Inflammatory macrophage treated with lipopolysaccharide for 4 hours (primary cell): ENCODE data around the gene ITGAD.

Experiments used
- DNase-seq: peaks from one replicate; pipeline ENCODE4 v3.0.0-alpha.2; 2020

The ITGAD gene

DNA sequence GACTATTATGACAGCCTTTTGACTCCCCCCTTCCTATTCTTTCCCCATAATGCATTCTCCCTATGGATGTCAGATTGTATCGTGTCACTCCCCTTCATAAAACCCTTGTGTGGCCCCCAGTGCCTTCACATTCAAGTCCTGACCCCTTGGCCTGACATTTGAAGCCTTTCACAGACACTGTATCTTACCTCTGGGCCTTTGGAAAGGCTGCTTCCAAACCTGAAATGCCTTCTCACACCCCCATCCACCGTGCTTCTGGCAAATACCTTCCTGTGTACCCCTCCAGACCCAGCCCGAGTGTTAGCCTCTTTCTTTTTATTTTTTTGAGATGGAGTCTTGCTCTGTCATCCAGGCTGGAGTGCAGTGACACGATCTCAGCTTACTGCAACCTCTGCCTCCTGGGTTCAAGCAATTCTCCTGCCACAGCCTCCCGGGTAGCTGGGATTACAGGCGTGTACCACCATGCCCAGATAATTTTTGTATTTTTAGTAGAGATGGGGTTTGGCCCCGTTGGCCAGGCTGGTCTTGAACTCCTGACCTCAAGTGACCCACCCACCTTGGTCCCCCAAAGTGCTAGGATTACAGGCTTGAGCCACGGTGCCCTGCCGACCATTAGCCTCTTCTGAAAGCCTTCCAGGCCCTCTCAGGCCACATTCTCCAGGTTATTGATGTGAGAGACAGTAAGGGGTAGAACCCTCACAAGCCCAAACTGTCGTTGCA lies 68.2 kb downstream of the ITGAD start:
- DNase-seq: no peak

DNA sequence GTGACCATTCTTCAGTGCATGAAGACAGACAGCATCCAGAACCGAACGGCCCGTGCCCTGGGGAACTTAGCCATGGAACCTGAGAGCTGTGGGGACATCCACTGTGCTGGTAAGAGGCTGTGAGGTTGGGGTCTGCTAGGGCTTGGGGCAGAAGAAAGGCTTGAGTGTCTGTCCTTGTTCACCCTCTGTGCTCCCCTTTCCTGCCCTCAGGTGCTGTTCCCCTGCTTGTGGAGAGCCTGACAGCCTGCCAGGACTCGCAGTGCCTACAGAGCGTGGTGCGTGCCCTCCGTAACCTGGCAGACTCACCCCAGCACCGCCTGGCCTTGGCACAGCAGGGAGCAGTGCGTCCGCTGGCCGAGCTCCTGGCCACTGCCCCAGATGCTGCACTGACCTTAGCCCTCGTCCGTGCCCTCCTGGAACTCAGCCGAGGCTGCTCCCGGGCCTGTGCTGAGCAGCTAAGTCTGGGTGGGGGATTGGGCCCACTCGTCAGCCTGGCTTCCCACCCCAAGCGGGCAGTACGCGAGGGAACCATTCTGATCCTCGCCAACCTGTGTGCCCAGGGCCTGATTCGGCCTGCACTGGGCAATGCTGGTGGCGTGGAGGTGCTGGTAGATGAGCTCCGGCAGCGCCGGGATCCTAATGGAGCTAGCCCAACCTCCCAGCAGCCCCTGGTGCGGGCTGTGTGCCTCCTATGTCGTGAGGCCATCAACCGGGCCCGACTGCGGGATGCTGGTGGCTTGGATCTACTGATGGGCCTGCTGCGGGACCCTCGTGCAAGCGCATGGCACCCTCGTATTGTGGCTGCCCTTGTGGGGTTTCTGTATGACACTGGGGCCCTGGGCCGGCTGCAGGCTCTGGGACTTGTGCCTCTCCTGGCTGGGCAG lies 69.0 kb downstream of the ITGAD start:
- DNase-seq: no peak

DNA sequence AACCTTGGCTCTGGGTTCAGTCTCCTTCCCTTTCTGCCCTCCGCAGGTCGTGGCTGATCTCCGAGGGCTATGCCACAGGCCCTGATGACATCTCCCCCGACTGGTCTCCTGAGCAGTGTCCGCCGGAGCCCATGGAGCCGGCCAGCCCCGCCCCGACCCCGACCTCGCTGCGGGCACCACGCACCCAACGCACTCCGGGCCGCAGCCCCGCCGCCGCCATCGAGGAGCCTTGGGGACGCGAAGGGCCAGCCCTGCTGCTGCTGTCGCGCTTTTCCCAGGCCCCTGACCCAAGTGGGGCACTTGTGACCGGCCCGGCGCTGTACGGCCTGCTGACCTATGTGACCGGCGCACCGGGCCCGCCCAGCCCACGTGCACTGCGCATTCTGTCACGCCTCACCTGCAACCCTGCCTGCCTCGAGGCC lies 71.2 kb downstream of the ITGAD start:
- no peak for DNase-seq

DNA sequence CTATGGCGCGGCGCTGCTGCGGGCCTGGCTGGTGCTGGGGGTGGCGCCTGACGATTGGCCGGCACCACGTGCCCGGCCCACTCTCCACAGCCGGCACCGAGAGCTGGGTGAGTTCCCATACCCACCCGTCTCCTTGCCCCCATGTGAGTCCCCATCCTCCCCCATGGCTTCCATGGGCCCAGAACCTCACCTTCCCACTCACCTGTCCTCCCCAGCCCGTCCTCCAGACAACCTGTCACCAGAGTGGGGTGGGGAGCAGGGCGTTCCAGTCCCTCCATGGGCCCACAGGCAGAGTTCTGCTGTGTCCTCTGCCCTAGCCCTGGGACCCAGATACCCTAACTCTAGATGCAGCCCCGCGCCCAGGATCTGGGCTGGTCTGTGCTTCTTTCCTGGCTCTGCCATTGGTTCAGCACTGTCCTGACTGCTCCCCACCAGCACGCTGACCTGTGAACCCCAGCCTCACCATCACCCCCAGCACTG lies 71.7 kb downstream of the ITGAD start:
- DNase-seq: no peak

DNA sequence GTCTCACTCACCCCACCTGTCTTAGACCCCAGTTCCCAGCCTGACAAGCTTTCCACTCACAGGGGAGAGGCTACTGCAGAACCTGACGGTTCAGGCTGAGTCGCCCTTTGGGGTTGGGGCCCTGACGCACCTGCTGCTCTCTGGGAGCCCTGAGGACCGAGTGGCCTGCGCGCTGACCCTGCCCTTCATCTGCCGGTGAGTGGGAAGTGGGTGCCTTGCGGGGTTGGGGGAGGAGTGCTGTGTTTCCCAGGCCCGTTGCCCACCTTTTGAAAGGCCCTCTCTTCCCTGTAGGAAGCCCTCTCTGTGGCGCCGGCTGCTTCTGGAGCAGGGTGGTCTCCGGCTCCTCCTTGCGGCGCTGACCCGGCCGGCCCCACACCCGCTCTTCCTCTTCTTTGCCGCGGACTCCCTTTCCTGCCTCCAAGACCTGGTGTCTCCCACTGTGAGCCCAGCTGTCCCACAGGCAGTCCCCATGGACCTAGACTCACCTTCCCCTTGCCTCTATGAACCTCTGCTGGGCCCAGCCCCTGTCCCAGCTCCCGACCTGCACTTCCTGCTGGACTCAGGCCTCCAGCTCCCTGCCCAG lies 72.7 kb downstream of the ITGAD start:
- no peak for DNase-seq

DNA sequence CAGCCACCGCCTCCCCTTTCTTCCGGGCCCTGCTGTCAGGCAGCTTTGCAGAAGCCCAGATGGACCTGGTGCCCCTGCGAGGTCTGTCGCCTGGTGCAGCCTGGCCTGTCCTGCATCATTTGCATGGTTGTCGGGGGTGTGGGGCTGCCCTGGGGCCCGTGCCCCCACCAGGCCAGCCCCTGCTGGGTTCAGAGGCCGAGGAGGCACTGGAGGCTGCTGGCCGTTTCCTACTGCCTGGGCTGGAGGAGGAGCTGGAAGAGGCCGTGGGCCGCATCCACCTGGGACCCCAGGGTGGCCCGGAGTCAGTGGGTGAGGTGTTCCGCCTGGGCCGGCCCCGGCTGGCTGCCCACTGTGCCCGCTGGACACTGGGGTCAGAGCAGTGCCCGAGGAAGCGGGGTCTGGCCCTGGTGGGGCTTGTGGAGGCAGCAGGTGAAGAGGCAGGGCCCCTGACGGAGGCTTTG lies 73.3 kb downstream of the ITGAD start:
- no peak for DNase-seq

DNA sequence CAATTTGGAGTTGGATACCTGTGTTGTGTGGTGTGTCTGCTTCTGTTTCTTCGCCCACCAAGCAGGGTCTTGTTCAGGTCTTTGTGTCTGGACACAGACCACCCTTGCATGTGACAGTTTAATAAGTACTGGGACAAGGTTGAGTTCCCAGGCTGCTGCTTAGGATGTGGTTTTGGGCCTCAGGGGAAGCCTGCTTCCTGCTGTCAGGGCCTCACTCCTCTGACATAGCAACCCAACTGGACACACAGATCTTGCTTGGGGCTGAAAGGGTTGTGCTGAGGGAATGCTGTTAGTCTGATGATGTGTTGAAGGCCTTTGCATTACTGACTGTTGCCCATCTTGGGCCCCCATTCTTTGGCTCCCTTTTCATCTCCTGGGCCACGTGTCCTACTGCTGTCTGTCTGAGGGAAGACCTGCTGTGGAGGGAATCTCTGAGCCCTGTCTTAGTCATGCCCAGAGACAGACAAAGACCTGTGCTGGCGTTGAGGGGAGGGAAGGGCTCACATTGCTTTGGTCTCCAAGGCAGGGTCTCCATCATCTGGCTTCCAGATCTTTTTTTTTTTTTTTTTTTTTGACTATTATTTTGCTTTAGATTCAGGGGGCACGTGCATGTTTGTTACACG lies 74.1 kb downstream of the ITGAD start:
- DNase-seq: no peak

DNA sequence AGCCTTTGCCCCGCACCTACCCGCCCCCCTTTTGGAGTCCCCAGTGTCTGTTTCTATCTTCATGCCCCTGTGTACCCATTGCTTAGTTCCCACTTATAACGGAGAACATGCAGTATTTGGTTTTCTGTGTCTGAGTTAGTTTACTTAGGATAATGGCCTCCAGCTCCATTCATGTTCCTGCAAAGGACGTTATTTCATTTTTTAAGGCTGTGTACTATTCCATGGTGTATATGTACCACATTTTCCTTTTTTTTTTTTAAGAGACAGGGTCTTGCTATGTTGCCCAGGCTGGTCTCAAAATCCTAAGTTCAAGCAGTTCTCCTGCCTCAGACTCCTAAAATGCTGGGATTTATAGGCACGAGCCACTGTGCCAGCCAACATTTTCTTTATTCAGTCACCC lies 74.7 kb downstream of the ITGAD start:
- no peak for DNase-seq

DNA sequence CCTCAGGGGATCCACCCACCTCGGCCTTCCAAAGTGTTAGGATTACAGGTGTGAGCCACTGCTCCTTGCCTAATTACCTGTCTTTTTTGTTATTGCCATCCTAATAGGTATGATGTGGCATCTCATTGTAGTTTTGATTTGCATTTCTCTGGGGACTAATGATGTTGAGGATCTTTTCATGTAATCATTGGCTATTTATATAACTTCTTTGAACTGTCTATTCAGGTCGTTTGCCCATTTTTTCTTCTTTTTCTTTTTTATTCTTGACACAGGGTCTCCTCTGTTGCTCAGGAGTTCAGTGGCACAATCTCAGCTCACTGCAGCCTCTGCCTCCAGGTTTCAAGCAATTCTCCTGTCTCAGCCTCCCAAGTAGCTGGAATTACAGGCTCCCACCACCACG lies 77.5 kb downstream of the ITGAD start:
- no peak for DNase-seq

DNA sequence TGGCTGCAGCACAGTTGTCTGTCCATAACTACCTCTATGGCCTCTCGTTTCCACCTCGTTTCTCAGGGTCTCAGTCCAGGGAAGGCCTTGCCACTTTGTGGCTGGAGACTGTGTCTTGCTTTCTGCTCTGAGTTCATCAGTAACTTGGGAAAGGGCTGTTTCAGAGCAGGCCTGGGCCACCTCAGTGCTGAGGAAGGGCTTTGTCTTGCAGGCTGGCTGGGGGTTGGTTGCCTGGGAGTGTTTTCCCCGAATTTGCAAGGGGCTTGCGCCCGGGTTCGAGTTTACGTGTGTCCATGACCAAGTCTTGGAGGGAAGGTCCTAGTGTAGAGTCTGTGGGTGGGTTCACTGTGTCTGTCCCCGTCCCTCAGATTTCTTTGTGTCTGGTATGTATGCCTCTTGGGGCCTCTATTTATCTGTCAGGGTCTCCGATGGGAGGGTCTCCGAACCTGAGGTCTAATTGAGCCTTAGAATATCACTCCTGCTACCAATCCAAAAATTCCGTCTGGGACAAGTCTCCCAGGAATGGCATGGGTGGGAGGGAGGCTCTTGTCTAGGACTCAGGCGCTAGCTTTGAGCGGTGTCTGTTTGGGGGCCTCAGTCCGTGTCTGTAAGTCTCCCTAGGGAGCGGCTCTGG lies 78.2 kb downstream of the ITGAD start:
- DNase-seq: no peak

DNA sequence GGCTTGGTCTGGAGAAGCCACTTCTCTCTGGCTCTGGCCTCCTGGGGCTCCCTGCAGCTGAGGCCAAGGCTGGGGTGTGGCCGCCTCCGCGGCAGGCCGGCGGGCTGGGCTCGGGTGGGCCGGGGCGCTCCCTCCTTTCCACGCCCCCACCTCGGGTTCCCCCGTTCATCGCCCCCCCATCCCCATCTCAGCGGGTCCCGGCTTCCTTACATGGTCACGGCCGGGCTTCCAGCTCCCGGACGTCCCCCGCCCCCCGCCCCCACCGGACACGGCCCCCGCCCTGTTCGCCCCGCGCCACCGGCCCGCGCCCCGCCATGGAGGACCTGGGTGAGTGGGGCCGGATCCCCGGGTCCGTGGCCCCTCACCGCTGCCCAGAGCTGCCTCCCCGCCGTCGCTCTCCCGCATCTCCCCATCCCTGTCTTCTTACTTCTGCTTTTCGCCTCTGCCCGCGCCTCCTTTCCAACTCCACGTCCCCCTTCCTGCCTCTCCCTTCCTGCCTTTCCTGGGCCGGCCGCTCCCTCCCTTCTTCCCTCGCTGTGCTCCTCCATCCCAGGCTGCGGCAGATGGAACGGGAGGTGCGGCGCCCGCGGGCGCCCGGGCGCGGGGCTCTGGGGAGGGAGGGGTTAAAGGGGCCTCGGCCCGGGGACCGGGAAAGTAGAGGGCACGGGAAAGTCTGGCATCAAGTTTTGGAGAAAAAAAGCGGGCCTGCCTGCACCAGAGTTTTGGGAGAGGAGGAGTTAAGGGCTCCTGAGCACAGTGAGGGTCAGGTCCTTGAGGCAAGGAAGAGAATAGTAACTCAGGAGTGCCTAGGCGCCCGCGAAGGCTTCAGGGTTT lies 79.0 kb downstream of the ITGAD start, which contains the start of gene TGFB1I1:
TSS of gene TGFB1I1 (plus strand) at position 278 of the 834 bp plus-strand sequence. CDS start at position 315, 37 bp downstream.
- DNase-seq: no peak

DNA sequence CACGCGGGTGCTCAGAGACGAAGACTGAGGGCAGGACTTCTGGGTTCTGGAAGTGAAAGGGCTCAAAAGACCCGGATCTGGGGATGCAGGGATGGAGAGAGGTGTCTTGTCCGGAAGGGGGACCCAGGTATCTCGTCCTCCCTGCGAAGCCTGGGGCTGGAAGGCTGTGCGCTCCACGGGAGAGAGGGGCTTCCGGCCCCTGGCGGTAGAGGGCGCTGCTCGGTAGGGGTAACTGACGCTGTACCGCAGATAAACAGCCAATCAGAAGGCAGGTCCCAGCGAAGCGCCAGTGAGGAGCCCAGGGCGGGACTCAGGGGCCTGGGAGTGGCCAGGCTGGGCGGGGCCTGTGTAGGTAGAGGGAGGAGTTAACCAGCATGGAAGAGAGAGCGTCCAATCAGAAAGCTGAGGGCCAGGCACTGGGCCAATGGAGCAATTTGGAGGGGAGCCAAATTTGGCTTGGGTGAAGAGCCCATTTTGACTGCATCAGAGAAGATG lies 79.6 kb downstream of the ITGAD start:
- peak; percentile 52 for DNase-seq

DNA sequence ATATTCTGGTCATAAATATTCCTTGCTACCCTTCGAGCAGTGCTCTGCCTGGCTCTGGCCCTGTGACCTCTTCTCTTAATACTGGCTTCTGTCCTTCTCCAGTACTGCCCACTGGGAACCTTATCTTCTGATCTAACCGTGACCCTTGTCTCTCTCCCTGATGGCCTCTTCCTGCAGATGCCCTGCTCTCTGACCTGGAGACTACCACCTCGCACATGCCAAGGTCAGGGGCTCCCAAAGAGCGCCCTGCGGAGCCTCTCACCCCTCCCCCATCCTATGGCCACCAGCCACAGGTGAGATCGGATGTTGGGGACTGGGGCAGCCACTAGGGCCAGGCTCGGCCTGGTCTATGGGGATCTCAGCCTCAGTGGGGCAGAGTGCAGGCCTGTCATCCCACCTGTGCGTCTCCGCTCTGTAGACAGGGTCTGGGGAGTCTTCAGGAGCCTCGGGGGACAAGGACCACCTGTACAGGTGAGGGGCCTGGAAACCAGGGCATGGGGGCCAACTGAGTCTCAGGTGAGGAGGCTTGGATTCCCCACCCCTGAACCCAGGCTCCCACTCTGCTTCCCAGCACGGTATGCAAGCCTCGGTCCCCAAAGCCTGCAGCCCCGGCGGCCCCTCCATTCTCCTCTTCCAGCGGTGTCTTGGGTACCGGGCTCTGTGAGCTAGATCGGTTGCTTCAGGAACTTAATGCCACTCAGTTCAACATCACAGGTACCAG lies 80.3 kb downstream of the ITGAD start:
- DNase-seq: no peak

DNA sequence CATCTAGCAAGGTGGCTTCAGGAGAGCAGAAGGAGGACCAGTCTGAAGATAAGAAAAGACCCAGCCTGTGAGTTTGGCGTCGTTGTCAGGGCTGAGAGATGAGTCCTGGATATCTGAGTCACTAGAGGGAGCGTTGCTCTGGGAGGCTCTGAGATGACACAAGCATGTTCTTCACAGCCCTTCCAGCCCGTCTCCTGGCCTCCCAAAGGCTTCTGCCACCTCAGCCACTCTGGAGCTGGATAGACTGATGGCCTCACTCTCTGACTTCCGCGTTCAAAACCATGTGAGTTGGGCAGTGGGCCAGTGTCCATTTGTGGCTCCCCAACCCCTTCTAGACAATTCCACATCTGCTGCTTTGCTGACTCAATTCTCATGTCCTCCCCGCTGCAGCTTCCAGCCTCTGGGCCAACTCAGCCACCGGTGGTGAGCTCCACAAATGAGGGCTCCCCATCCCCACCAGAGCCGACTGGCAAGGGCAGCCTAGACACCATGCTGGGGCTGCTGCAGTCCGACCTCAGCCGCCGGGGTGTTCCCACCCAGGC lies 81.1 kb downstream of the ITGAD start:
- no peak for DNase-seq

DNA sequence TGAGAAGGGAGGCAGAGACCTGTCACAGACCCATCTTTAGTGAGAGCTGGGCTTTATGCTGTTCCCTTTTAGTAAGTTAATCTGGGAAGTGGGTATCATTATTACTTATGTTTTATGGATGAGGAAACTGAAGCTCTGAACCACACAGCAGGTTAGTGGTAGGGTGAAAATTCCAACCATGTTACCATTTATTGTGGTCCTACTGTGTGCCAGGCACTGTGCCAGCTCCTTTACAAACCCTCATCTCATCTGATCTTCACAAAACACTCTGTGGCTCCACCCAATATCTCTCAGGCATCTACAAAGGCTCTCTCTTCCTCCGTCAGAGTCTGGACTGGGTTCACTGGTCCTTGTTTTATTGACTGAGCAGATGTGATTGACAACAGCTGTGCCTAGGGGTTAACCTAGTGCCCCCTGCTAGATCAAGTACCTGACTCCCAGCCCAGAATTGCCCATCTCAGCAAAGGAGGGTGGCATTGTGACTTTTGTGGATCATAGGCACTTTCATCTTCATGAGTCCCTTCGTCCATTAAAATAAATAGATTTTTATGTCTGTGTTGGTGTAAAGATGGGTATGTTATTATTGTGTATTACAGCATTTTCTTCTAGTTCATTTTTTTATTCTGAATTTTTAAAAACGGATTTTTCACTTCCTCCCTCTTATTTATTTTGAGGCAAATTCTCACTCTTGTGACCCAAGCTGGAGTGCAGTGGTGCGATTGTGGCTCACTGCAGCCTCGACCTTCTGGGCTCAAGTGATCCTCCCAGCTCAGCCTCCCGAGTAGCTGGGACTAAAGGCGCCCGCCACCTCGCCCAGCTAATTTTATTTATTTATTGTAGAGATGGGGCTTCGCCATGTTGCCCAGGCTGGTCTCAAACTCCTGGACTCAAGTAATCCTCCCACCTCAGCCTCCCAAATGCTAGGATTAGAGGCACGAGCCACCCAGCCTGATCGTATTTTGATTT lies 81.9 kb downstream of the ITGAD start:
- DNase-seq: no peak

DNA sequence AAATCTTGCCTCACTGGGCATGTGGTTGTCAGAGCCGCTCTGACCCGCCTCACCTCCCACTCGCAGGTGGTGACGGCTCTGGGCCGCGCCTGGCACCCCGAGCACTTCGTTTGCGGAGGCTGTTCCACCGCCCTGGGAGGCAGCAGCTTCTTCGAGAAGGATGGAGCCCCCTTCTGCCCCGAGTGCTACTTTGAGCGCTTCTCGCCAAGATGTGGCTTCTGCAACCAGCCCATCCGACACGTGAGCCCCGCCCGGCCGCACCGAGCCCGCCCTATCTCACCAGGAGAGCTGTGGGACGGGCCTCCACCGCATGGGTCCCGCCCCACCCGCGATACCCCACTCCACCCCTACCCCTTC lies 82.8 kb downstream of the ITGAD start:
- DNase-seq: no peak
